Measurements from ENCODE around the gene DES. TPM values are rescaled to one million over a fixed set of nuclear protein-coding genes. Genes with fewer than 3 reads are reported as not detected.

Gene DES
- total and polyA plus RNA-seq, 2 donors (not counting 3 experiments of a cell fraction or from before 2014, with no cell fraction given), result not detected

DNA sequence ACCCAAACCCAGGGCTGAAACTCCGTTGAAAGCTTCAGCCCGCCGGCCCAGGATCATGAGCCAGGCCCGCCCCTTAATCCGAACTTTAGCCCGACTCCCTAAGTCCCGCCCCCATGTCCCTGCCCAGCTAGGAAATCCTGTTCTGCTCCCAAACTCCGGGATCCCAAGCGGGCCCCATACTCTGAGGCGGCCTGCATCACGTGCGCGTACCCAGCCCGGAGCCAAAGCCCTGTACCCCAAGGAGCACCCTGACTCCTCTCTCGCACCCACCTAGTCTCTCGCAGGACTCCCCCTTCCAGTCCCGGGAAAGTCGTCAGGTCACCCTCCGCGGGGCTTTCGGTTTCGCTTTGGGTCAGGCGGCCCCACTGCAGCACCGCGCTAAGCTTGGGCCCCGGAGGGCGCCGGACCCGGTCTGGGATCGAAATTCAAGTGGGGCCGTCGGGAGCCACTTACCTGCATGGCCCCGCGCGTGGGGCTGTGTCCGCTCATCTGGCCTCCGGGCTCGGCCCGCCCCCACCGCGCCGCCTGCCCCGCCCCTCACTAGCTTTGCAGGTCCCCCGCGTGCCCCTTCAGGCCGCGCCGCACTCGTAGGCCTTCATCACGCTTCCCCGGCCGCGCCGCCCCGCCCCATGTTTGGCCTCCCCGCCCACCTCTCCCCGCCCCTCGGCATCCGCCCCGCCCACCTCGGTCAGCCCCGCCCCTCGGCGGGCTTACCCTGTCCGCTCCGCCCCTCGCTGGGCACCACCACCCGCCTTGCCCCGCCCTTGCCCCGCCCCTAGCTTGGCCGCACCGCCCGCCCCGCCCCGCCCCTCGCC, 30.7 kb upstream of the DES start, which contains the start of gene DNPEP:
TSS of gene DNPEP (minus strand) at position 607 of the 815 bp plus-strand sequence. CDS start at position 489, 118 bp downstream.
- Histone ChIP-seq H3K4me1 (ENCODE audit: control insufficient read depth, extremely low read depth, insufficient read depth, low read length) (peaks cover 9% of the 10 kb centered on the region), H3K9me1 (replicated peaks; ENCODE audit: control insufficient read depth, extremely low read depth, insufficient read depth, low read length) (no peaks in the 10 kb centered on the region), H2AFZ (ENCODE audit: low read depth, low read length) (peak within 1 kb of the TSS; percentile 94), H3K9me3 (replicated peaks; ENCODE audit: control insufficient read depth, insufficient read depth, low read length) (no peaks in the 10 kb centered on the region), H3K27ac (ENCODE audit: insufficient read depth, low read depth, low read length) (peak within 1 kb of the TSS; percentile 78), H3K4me2 (ENCODE audit: insufficient read depth, low read length) (peak within 1 kb of the TSS; percentile 87), H3K4me3 (replicated peaks in 1 of 3; ENCODE audit: insufficient read depth in 1 of 3, low read depth in 1 of 3, low read length in 3 of 3) (peak within 1 kb of the TSS; percentile 79 to 85 (median 83)), H3K36me3 (ENCODE audit: control insufficient read depth in 2 of 2, extremely low read depth in 1 of 2, insufficient read depth in 2 of 2, low read length in 2 of 2) (peaks cover 0 to 24% of the 10 kb centered on the region in 2 experiments), H3K79me2 (ENCODE audit: control insufficient read depth, insufficient read depth, low read length) (no peaks in the 10 kb centered on the region), H3K9ac (replicated peaks; ENCODE audit: extremely low read depth, insufficient read depth, low read length) (peak within 1 kb of the TSS; percentile 81), H4K20me1 (replicated peaks; ENCODE audit: control insufficient read depth, extremely low read depth, insufficient read depth, low read length) (no peaks in the 10 kb centered on the region), H3K27me3 (ENCODE audit: control insufficient read depth in 2 of 2, insufficient read depth in 2 of 2, low read length in 2 of 2) (peaks cover 2% of the 10 kb centered on the region in 2 experiments)
- CTCF ChIA-PET, result interaction anchor here (0.6 to 6.4 kb wide), 12 partner anchors 9 to 727 kb away, joined by 3 to 50 read pairs (median 6); partner anchors contain the start of gene GMPPA
- intact Hi-C loops (cut with micrococcal nuclease), result loop anchor here (1.0 to 10.0 kb wide), 9 partner anchors 90 to 823 kb away; partner anchors contain the start of genes ABCB6, CHPF, CNOT9 and CNPPD1
- POLR2A ChIA-PET, result interaction anchor here (0.6 to 1.1 kb wide), 7 partner anchors 9 to 728 kb away, joined by 3 to 7 read pairs (median 4); partner anchors contain the start of genes BCS1L, DNAJB2 and ZNF142
- no peak for TF ChIP-seq MYC (IDR thresholded peaks at IDR 0.05; ENCODE audit: low read depth, low read length)
- TF ChIP-seq CTCF (IDR thresholded peaks at IDR 0.05; ENCODE audit: extremely low read depth in 1 of 2, insufficient read depth in 1 of 2, low read depth in 1 of 2, low read length in 2 of 2), result no peak
- peak; percentile 48 for TF ChIP-seq POLR2A (IDR thresholded peaks at IDR 0.05; ENCODE audit: low read depth, low read length)
- no peak for TF ChIP-seq EZH2 (IDR thresholded peaks at IDR 0.05; ENCODE audit: borderline replicate concordance, low read depth, low read length, severe bottlenecking)
- TF ChIP-seq, protein P1, sequence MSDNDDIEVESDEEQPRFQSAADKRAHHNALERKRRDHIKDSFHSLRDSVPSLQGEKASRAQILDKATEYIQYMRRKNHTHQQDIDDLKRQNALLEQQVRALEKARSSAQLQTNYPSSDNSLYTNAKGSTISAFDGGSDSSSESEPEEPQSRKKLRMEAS (IDR thresholded peaks at IDR 0.05; ENCODE audit: insufficient read depth, insufficient read length), result no peak
- no peak for TF ChIP-seq FOS (IDR thresholded peaks at IDR 0.05; ENCODE audit: borderline replicate concordance, insufficient read depth, low read length)
- no peak for TF ChIP-seq JUN (IDR thresholded peaks at IDR 0.05; ENCODE audit: borderline replicate concordance, insufficient read depth, insufficient read length, low read depth)
- peak; percentile 33 for TF ChIP-seq POLR2AphosphoS5 (IDR thresholded peaks at IDR 0.05; ENCODE audit: insufficient read depth, low read depth, low read length)
- TF ChIP-seq GATA2 (IDR thresholded peaks at IDR 0.05; ENCODE audit: insufficient read depth, insufficient read length, low read depth, low read length), result no peak
- peak; percentile 85 for DNase-seq (ENCODE audit: low read depth, low spot score)
- peak; percentile 66 for FAIRE-seq
- dilution Hi-C loops (cut with MboI; ENCODE audit: extremely low pct_ligation_motif_present, low sequenced_read_pairs), result no loop called here
- BruUV-seq (replicated peaks), result no TSS peak
